K562 (cell line): ENCODE measurements around the gene CD300C. TPM values are rescaled to one million over a fixed set of nuclear protein-coding genes. Genes with fewer than 3 reads are reported as not detected.
A peak's percentile ranks its signal among the peaks of the same experiment; 100 is the strongest.

Source experiments
- ATAC-seq: fragments of 200-7000 bp; cut with Tn5 transposase; 3 replicates; pipeline ENCODE4 v1.9.1; 2020; ENCODE audit warnings: moderate library complexity
- BruUV-seq: library from RNA; stranded (reverse); fragments of 400-500 nt; replicated peaks from 2 replicates; lab custom pipeline; 2021; lab: Mats Ljungman, UMichigan
- CTCF ChIA-PET: fragments of 300-600 bp; formaldehyde crosslinking; extraction: SDS; loops from one replicate; lab custom pipeline; 2021; ENCODE audit warnings: low intra/inter-chr PET ratio; lab: Yijun Ruan, JAX
- POLR2A ChIA-PET: fragments of 300-600, 350-650 bp; sonication (Branson Sonifier 250); formaldehyde crosslinking; extraction: SDS; loops from one replicate; lab custom pipeline; 2021; ENCODE audit warnings: antibody characterized with exemption, inconsistent platforms; lab: Yijun Ruan, JAX
- DNase-seq, 4 experiments: peaks; one replicate each; pipeline versions ENCODE4 v3.0.0 to v3.0.0-alpha.2; 2011 to 2018; ENCODE audit warnings: low spot score in 3 of 4, mixed read lengths in 3 of 4; ENCODE audit errors: extremely low read depth in 1 of 4
- FAIRE-seq: peaks from 2 replicates; lab custom pipeline; 2011; peaks lifted over from hg19 to GRCh38; lab: Jason Lieb, UNC
- H2AFZ ChIP-seq: 2 replicates; pipeline ENCODE4 v1.6.0; 2011; ENCODE audit warnings: low read depth, low read length, control low read depth, inconsistent platforms
- H3K27ac ChIP-seq: fragments of 200-600 bp; 3 replicates; pipeline ENCODE4 v1.8.0; 2011; ENCODE audit warnings: low read depth, mild to moderate bottlenecking, control low read depth, inconsistent platforms, low read length, moderate library complexity, mixed read lengths; ENCODE audit errors: extremely low read depth
- H3K27me3 ChIP-seq, 2 experiments: fragments of 300-600 bp in 1 of 2; 2 replicates in 1 of 2; 3 replicates in 1 of 2; pipeline versions ENCODE4 v1.6.0 to v1.8.0; 2011; ENCODE audit warnings: inconsistent platforms in 2 of 2, low read length in 2 of 2, mild to moderate bottlenecking in 1 of 2, mixed read lengths in 1 of 2, moderate library complexity in 1 of 2; ENCODE audit not compliant: control insufficient read depth in 2 of 2, insufficient read depth in 2 of 2
- H3K36me3 ChIP-seq: fragments of 300-600 bp; 3 replicates; pipeline ENCODE4 v1.8.0; 2011; ENCODE audit warnings: mild to moderate bottlenecking, low read length, inconsistent platforms; ENCODE audit not compliant: control insufficient read depth, insufficient read depth
- H3K4me1 ChIP-seq, 2 experiments: fragments of 200-600 bp in 1 of 2; replicated peaks in 1 of 2; 2 replicates in 1 of 2; 3 replicates in 1 of 2; pipeline versions ENCODE4 v1.5.1 to v1.8.0; 2011; ENCODE audit warnings: inconsistent platforms in 2 of 2, low read length in 2 of 2, mild to moderate bottlenecking in 1 of 2, mixed read lengths in 1 of 2, moderate library complexity in 1 of 2; ENCODE audit not compliant: control insufficient read depth in 2 of 2, insufficient read depth in 2 of 2
- H3K4me2 ChIP-seq: 2 replicates; pipeline ENCODE4 v1.6.1; 2011; ENCODE audit warnings: low read length, control low read depth, inconsistent platforms, mixed read lengths; ENCODE audit not compliant: insufficient read depth
- H3K4me3 ChIP-seq: fragments of 200-600 bp; sonication (generic), shearing (Covaris generic); 2 replicates; pipeline ENCODE4 v1.5.1; 2016; ENCODE audit warnings: control low read depth, inconsistent platforms
- H3K79me2 ChIP-seq: fragments of 200-600 bp; 3 replicates; pipeline ENCODE4 v1.8.0; 2011; ENCODE audit warnings: low read length, inconsistent platforms; ENCODE audit not compliant: control insufficient read depth, insufficient read depth
- H3K9ac ChIP-seq, 2 experiments: 2 replicates each; pipeline versions ENCODE4 v1.6.0 to v1.6.1; 2011; ENCODE audit warnings: low read depth in 2 of 2, low read length in 2 of 2, control low read depth in 1 of 2, inconsistent platforms in 1 of 2, mild to moderate bottlenecking in 1 of 2, mixed read lengths in 1 of 2; ENCODE audit not compliant: insufficient read depth in 1 of 2
- H3K9me1 ChIP-seq: one replicate; pipeline ENCODE4 v1.6.0; 2011; ENCODE audit warnings: inconsistent platforms, mild to moderate bottlenecking, low read length, moderate library complexity; ENCODE audit not compliant: control insufficient read depth, insufficient read depth
- H3K9me3 ChIP-seq: replicated peaks from 2 replicates; pipeline ENCODE4 v1.5.1; 2011; ENCODE audit warnings: low read depth, low read length, inconsistent platforms; ENCODE audit not compliant: control insufficient read depth, insufficient read depth
- H4K20me1 ChIP-seq: replicated peaks from 2 replicates; pipeline ENCODE4 v1.6.1; 2011; ENCODE audit warnings: low read length, inconsistent platforms, mixed read lengths; ENCODE audit not compliant: control insufficient read depth, insufficient read depth
- ELF1 ChIP-seq: fragments of 200-800 bp; sonication (Bioruptor generic); IDR thresholded peaks from 2 replicates; pipeline ENCODE4 v1.6.1; 2016; ENCODE audit warnings: missing genetic modification characterization, missing compliant biosample characterization
- GTF2A2 ChIP-seq: IDR thresholded peaks from 2 replicates; pipeline ENCODE4 v1.6.1; 2016; ENCODE audit warnings: mild to moderate bottlenecking, missing genetic modification characterization, missing compliant biosample characterization
- POLR2A ChIP-seq: fragments of 450-650 bp; conservative IDR thresholded peaks from 2 replicates; pipeline ENCODE4 v1.6.1; 2016
- RBM25 ChIP-seq: fragments of 200-400 bp; formaldehyde crosslinking; IDR thresholded peaks from 2 replicates; pipeline ENCODE4 v1.6.1; 2018; ENCODE audit warnings: low read length, low read depth, moderate library complexity; ENCODE audit not compliant: severe bottlenecking
- ZNF146 ChIP-seq: IDR thresholded peaks from one replicate; pipeline ENCODE4 v1.6.1; 2018; ENCODE audit warnings: missing compliant biosample characterization; ENCODE audit not compliant: unreplicated experiment
- WGBS: fragments of 100-300 bp; shearing (Covaris generic); methylation state at CpG from one replicate; pipeline ENCODE4 v1.1.6; 2016; ENCODE audit warnings: low coverage, mixed read lengths; ENCODE audit not compliant: insufficient coverage; ENCODE audit errors: missing lambda C conversion rate; 5-methylcytosine and 5-hydroxymethylcytosine counted together
- in situ Hi-C: fragments of 300-500 bp; cut with MboI; formaldehyde crosslinking; loops from 4 replicates; pipeline ENCODE4 v1.15.0; 2018; ENCODE audit warnings: inconsistent platforms, mixed read lengths
- intact Hi-C: fragments of 100-400 bp; cut with micrococcal nuclease; formaldehyde crosslinking; loops from 2 replicates; pipeline ENCODE4 v1.14.2; 2022
- polyA plus RNA-seq, 8 experiments: library from polyadenylated mRNA; depleted of rRNA in 4 of 8; stranded (reverse) in 5 of 8; unstranded in 3 of 8; fragments of >200 nt; fragmentation: Nextera tagmentation in 2 of 8; fragmentation: Illumina TruSeq in 1 of 8; extraction: Ambion mirVana in 2 of 8; extraction: Trizol in 1 of 8; gene quantifications; 2 replicates each; pipeline versions ENCODE4 v1.2.1 to v1.2.3, GENCODE V29; 2011 to 2014; ENCODE audit warnings: inconsistent platforms in 1 of 8, missing spikeins in 1 of 8
- total RNA-seq, 7 experiments: library from RNA; depleted of rRNA in 6 of 7; stranded (reverse); fragments of >200 nt in 6 of 7; fragmentation: Illumina TruSeq in 2 of 7; extraction: Trizol in 2 of 7; gene quantifications; 2 replicates each; pipeline versions ENCODE4 v1.2.1 to v1.2.3, GENCODE V29; 2011 to 2021; ENCODE audit warnings: low replicate concordance in 1 of 7

Gene CD300C
- total and polyA plus RNA-seq, 9 of the 15 experiments (the other 6 are each of a cell fraction or from before 2014, with no cell fraction given): 0.04 to 0.16 (median 0.07) TPM; not detected in 6

DNA sequence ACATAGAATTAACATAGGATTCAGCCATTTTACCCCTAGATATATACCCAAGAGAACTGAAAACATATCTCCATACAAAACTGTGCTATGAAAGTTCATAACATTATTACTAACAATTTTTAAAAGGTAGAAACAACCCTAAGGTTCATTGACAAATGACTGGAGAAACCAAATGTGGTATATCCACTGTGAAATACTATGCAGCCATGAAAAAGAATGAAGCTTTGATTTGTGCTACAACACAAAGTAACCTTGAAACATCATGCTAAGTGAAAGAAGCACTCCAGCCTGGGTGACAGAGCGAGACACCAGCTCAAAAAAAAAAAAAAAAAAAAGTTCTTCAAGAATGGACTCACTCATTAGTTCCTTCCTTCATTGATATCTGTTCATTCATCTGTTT is 45.6 kb upstream of the CD300C start:
- no TSS peak for BruUV-seq
- Histone ChIP-seq H3K36me3 (no peaks in the 10 kb centered on the region), H3K27ac (no peak overlapping the region), H3K9me3 (no peaks in the 10 kb centered on the region), H3K4me2 (no peak overlapping the region), H3K4me1 (no peaks in the 10 kb centered on the region), H3K9me1 (no peaks in the 10 kb centered on the region), H4K20me1 (no peaks in the 10 kb centered on the region), H2AFZ (no peak overlapping the region), H3K79me2 (no peaks in the 10 kb centered on the region), H3K9ac (no peak overlapping the region), H3K4me3 (no peak overlapping the region), H3K27me3 (peaks cover 0 to 15% of the 10 kb centered on the region in 2 experiments; a peak in 2 of 5 replicates)
- WGBS: 0% methylated on average over 1 of the region's 1 CpG
- TF ChIP-seq RBM25 (peak; percentile 77), ZNF146 (peak; percentile 93), POLR2A (no peak), ELF1 (tag) (no peak)
- no peak for FAIRE-seq
- in situ Hi-C loops: loop anchor here (10.0 kb wide), 1 partner anchor 217 kb away; no protein-coding TSS in a partner anchor
- DNase-seq: no peak
- POLR2A ChIA-PET: no interaction called here
- intact Hi-C loops: no loop called here
- no peak for ATAC-seq
- CTCF ChIA-PET: no interaction called here

DNA sequence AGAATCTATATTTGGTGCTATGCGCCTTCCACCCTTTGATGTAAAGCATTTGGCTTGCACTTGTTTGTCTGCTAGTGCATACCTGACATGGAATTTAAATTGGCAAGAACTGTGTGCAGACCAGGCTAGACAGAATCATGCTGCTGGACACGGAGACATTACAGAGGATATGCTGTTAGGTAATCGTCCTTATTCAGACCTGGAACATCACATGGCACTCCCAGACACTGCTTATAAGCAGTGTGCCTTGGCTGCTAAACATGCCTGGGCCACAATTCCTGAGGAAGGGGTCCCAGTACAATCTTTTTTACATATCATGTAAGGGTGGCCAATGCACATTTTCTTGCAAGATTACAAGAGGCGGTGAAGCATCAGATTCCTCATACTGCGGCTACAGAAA is 39.8 kb upstream of the CD300C start:
- ATAC-seq (no peak), DNase-seq (no peak), FAIRE-seq (no peak)
- ChIA-PET CTCF (no interaction called here), POLR2A (no interaction called here)
- no peaks in the 10 kb centered on the region; the same call in 1 of the 2 replicates for H3K9me3 ChIP-seq
- no peak overlapping the region for H2AFZ ChIP-seq
- H3K27ac ChIP-seq: no peak overlapping the region
- in situ Hi-C loops (no loop called here), intact Hi-C loops (no loop called here)
- no peak for TF ChIP-seq GTF2A2 (tag)
- H4K20me1 ChIP-seq: no peaks in the 10 kb centered on the region
- no peak overlapping the region for H3K9ac ChIP-seq
- H3K4me3 ChIP-seq: no peak overlapping the region
- H3K36me3 ChIP-seq: no peaks in the 10 kb centered on the region
- no peaks in the 10 kb centered on the region for H3K9me1 ChIP-seq
- no peak overlapping the region for H3K4me2 ChIP-seq
- WGBS: 0% methylated on average over 5 of the region's 5 CpGs
- H3K27me3 ChIP-seq: peaks cover 5 to 33% of the 10 kb centered on the region in 2 experiments; a peak in 3 of 5 replicates
- no TSS peak for BruUV-seq
- H3K4me1 ChIP-seq: no peaks in the 10 kb centered on the region
- H3K79me2 ChIP-seq: no peaks in the 10 kb centered on the region
